Measurements from ENCODE around the gene C2orf66.

Gene C2orf66

GRCh38 chr2:196759378-196759706, 49.8 kb downstream of the C2orf66 start:
- DNase-seq (ENCODE audit: low read depth in 3 of 3), result no peak

DNA sequence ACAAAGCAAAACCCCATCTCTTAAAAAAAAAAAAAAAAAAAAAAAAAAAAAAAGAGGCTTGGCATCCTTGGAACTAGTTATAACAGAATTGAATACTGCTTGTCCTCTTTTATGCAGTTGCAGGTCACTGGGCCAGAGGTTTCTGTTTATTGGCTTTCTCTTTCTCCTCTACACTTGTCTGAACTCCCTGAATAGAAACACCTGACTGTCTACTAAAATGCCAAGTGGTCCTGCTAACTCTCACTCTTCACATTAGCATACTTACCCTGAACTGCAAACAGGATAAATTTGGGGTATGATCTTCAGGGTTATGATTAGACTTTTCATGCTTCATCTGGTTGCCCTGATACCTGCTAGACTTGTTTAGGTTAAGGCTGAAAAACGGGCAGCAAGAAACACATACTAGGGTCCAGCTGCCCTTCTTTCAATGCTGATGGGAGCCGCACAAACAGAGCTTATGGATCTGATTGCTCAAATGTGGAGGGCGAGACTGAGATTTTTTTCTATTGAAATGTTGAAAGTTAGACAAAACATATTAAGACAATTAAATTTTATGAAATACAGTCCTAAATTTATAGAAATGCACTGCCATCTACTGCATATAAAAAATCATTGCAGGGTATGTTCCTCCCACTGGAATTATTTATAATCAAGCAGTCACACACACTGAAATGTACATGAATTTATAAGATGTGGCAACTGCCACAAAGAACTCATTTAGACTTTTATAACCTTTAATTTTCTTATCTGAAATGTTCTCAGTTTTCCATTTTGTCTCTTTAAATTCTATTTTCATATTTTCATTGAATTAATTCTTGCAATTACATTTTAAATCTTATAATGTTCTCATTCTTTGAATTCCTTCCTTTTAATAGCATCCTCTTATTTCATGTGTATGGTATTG, 50.4 kb downstream of the C2orf66 start:
- no peak for DNase-seq (ENCODE audit: low read depth in 3 of 3)

Measured in stimulated activated CD4-positive, alpha-beta T cell treated with anti-CD3 and anti-CD28 coated beads, TNF-alpha, amount 100 ng/mL, for 48 hours (primary cell).